Spleen (tissue), 11 donors: ENCODE data around the gene ARMC9. TPM values are rescaled to one million over a fixed set of nuclear protein-coding genes. Genes with fewer than 3 reads are reported as not detected.

Experiments used
- DNase-seq: peaks from one replicate; pipeline ENCODE4 v3.0.0-alpha.2; 2020
- H3K27ac ChIP-seq, 8 donors: fragments of 200-600 bp; sonication (generic) in 7 of 8; 1 replicate in 4 of 8; 2 replicates in 4 of 8; pipeline versions ENCODE4 v1.5.0 to v1.8.0; 2016 to 2021; ENCODE audit warnings: inconsistent platforms in 4 of 8, mild to moderate bottlenecking in 4 of 8, moderate library complexity in 1 of 8
- H3K27me3 ChIP-seq, 7 donors: fragments of 200-600 bp; sonication (generic) in 6 of 7; replicated peaks in 1 of 7; 1 replicate in 4 of 7; 2 replicates in 3 of 7; pipeline versions ENCODE4 v1.5.0 to v1.8.0; 2016 to 2021; ENCODE audit warnings: inconsistent platforms in 3 of 7, mild to moderate bottlenecking in 1 of 7
- H3K36me3 ChIP-seq, 6 donors: fragments of 200-600 bp; sonication (generic) in 5 of 6; 1 replicate in 4 of 6; 2 replicates in 2 of 6; pipeline versions ENCODE4 v1.5.0 to v1.8.0; 2016 to 2021; ENCODE audit warnings: inconsistent platforms in 2 of 6
- H3K4me1 ChIP-seq, 6 donors: fragments of 200-600 bp; sonication (generic) in 5 of 6; 1 replicate in 3 of 6; 2 replicates in 3 of 6; pipeline versions ENCODE4 v1.5.0 to v1.8.0; 2016 to 2021; ENCODE audit warnings: inconsistent platforms in 3 of 6
- H3K4me3 ChIP-seq, 8 donors: fragments of 200-600 bp; sonication (generic) in 7 of 8; 1 replicate in 4 of 8; 2 replicates in 4 of 8; pipeline versions ENCODE4 v1.5.0 to v1.8.0; 2016 to 2021; ENCODE audit warnings: inconsistent platforms in 4 of 8, mild to moderate bottlenecking in 4 of 8, moderate library complexity in 2 of 8
- H3K9me3 ChIP-seq, 8 donors: fragments of 200-600 bp; sonication (generic) in 7 of 8; 1 replicate in 4 of 8; 2 replicates in 4 of 8; pipeline versions ENCODE4 v1.5.0 to v1.8.0; 2016 to 2021; ENCODE audit warnings: inconsistent platforms in 4 of 8
- POLR2A ChIP-seq, 3 donors: fragments of 450-650 bp; IDR thresholded peaks; one replicate each; pipeline ENCODE4 v1.5.1; 2017; ENCODE audit warnings: antibody characterized with exemption in 3 of 3, mild to moderate bottlenecking in 1 of 3
- POLR2AphosphoS5 ChIP-seq, 3 donors: sonication (generic); formaldehyde crosslinking; IDR thresholded peaks; one replicate each; pipeline ENCODE4 v1.5.1; 2017; ENCODE audit warnings: antibody characterized with exemption in 3 of 3
- WGBS, 5 donors: extraction: QIAGEN DNeasy Blood & Tissue Kit in 3 of 5; methylation state at CpG; one replicate each; pipeline versions ENCODE4 v1.1.5 to v1.1.7; 2013 to 2018; 5-methylcytosine and 5-hydroxymethylcytosine counted together
- intact Hi-C: fragments of 100-400 bp; cut with DNase I; formaldehyde crosslinking; loops from one replicate; pipeline ENCODE4 v1.15.0; 2023; ENCODE audit warnings: low total_unique reads
- polyA plus RNA-seq, 3 donors: library from polyadenylated mRNA; stranded (reverse); fragments of 200-250 nt; gene quantifications; one replicate each; pipeline ENCODE4 v1.2.1, GENCODE V29; 2013
- total RNA-seq, 7 donors: library from RNA; depleted of rRNA in 3 of 7; stranded (reverse); fragments of >200 nt in 3 of 7; fragmentation: NEBNext Ultra II Directional in 4 of 7; extraction: Animal tissue kit (Norgen Biotek cat#: 25700) in 4 of 7; gene quantifications; one replicate each; pipeline versions ENCODE4 v1.1.0 to v1.2.1, GENCODE V29; 2016 to 2021
- TF ChIP-seq, protein P1 (sequence below), 11 experiments: fragments of 200-600 bp in 7 of 11; fragments of 450-650 bp in 4 of 11; sonication (generic) in 4 of 11; IDR thresholded peaks in 8 of 11; conservative IDR thresholded peaks in 3 of 11; 1 replicate in 7 of 11; 2 replicates in 4 of 11; pipeline versions ENCODE4 v1.4.0 to v1.8.0; 2016 to 2021; ENCODE audit warnings: antibody characterized with exemption in 11 of 11, inconsistent platforms in 4 of 11, mild to moderate bottlenecking in 1 of 11
- donor health status: healthy with polysubstance abuse.
- donor health status: DM: no; HTN: no; CAD: no; lungs with moderate emphysema.
- donor health status: DM: no; HTN: no; CAD: no.
- donor health status: Bipolar disorder and iron deficiency.
- donor health status: healthy.
- donor health status: DM: no; HTN: no; CAD: no.
- donor health status: DM: yes; HTN: yes; CAD: no.

ARMC9 gene
- total and polyA plus RNA-seq, 10 donors = 0.83 to 8.9 (median 4.7) TPM

DNA sequence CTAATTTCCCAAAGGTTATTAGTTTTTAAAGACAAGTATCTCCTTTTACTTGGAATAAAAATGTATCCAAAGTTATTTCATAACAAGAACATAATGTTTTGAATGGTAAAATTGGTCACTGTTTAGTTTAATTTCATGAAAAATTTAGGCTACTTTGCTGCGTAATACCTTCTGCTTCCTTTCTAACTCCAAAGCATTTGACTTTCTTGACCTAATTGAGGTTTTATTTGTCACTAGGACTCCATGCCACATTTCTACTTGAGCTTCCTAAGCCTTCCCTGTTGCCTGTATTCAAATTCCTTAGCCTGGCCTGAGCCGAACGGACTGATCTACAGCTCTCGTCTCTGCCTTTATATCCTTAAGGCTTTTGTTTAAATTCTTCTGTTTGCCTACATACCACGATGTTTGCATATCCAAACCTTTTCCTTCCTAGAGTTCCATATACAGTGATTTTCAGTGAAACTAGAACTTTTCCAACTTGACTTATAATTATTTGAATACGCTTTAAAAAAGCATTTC lies 25.1 kb downstream of the ARMC9 start:
- 71 to 80% (median 75%) methylated on average over 6 of the region's 6 CpGs for WGBS, 5 donors
- Histone ChIP-seq H3K27ac (no peak overlapping the region), H3K4me1 (peaks cover 0 to 14% (median 11%) of the 10 kb centered on the region in 6 donors), H3K4me3 (no peak overlapping the region), H3K36me3 (no peaks in the 10 kb centered on the region), H3K9me3 (no peaks in the 10 kb centered on the region), H3K27me3 (no peaks in the 10 kb centered on the region)
- intact Hi-C loops = no loop called here
- TF ChIP-seq POLR2A (IDR thresholded peaks at IDR 0.05) (no peak), POLR2AphosphoS5 (IDR thresholded peaks at IDR 0.05) (no peak)
- TF ChIP-seq, protein P1, sequence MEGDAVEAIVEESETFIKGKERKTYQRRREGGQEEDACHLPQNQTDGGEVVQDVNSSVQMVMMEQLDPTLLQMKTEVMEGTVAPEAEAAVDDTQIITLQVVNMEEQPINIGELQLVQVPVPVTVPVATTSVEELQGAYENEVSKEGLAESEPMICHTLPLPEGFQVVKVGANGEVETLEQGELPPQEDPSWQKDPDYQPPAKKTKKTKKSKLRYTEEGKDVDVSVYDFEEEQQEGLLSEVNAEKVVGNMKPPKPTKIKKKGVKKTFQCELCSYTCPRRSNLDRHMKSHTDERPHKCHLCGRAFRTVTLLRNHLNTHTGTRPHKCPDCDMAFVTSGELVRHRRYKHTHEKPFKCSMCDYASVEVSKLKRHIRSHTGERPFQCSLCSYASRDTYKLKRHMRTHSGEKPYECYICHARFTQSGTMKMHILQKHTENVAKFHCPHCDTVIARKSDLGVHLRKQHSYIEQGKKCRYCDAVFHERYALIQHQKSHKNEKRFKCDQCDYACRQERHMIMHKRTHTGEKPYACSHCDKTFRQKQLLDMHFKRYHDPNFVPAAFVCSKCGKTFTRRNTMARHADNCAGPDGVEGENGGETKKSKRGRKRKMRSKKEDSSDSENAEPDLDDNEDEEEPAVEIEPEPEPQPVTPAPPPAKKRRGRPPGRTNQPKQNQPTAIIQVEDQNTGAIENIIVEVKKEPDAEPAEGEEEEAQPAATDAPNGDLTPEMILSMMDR (IDR thresholded peaks at IDR 0.05 in 8 of 11, conservative IDR thresholded peaks at IDR 0.05 in 3 of 11) = no peak
- DNase-seq = no peak

GRCh38 chr2:231227310-231228162 lies 29.1 kb downstream of the ARMC9 start:
- intact Hi-C loops = loop anchor here (5.0 kb wide), 1 partner anchor 185 kb away; no protein-coding TSS in a partner anchor
- Histone ChIP-seq H3K36me3 (no peaks in the 10 kb centered on the region), H3K4me3 (no peak overlapping the region), H3K4me1 (peaks cover 5 to 28% (median 20%) of the 10 kb centered on the region in 6 donors), H3K27me3 (no peaks in the 10 kb centered on the region), H3K27ac (peak overlapping the region in 5 of 8 donors; percentile 9 to 55 (median 43)), H3K9me3 (no peaks in the 10 kb centered on the region)
- 53 to 76% (median 71%) methylated on average over 7 to 12 of the region's 12 CpGs for WGBS, 5 donors
- TF ChIP-seq POLR2A (IDR thresholded peaks at IDR 0.05) (no peak), POLR2AphosphoS5 (IDR thresholded peaks at IDR 0.05) (peak in 1 of 3 donors; percentile 15)
- TF ChIP-seq, protein P1 (IDR thresholded peaks at IDR 0.05 in 8 of 11, conservative IDR thresholded peaks at IDR 0.05 in 3 of 11) = peak; percentile 52 to 89 (median 78)
- no peak for DNase-seq

- TF ChIP-seq POLR2A (IDR thresholded peaks at IDR 0.05) (no peak), POLR2AphosphoS5 (IDR thresholded peaks at IDR 0.05) (peak in 1 of 3 donors; percentile 51)
- Histone ChIP-seq H3K4me1 (peaks cover 5 to 28% (median 20%) of the 10 kb centered on the region in 6 donors), H3K27me3 (no peaks in the 10 kb centered on the region), H3K36me3 (no peaks in the 10 kb centered on the region), H3K4me3 (no peak overlapping the region), H3K27ac (peak overlapping the region in 3 of 8 donors; percentile 41 to 55 (median 55)), H3K9me3 (no peaks in the 10 kb centered on the region)
- no peak for DNase-seq
- WGBS, 5 donors = 47 to 69% (median 50%) methylated on average over 2 to 9 of the region's 9 CpGs
- intact Hi-C loops = loop anchor here (5.0 kb wide), 1 partner anchor 184 kb away; no protein-coding TSS in a partner anchor
These were observed 29.8 kb downstream of the ARMC9 start for GRCh38 chr2:231228223-231228622.

DNA sequence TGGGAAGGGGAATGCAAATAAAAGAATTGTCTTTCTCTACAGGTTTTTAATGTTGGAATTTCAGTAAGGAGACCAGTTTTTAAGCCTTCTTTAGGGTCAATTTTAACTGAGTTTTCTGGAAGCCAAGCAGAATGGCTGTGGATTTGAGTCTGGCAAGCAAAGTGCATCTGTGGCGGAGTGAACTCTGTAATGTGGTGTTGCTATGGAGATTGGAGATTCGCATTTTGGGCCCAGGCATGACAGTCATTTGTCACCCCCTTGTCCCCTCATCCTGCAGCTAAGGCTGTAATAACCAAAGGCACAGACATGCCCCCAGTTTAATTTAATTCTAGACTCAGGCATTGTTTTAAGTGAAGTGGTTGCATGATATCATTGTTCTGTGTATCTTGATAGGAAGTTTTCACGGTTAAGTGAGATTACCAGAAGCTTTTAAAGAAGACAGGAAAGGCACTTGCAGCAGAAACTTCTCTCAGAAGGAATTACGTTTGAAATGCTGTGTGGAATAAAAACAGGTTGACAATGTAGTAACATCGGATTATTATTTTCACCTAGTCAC lies 30.6 kb downstream of the ARMC9 start:
- no peak for DNase-seq
- Histone ChIP-seq H3K4me3 (no peak overlapping the region), H3K4me1 (peaks cover 5 to 28% (median 20%) of the 10 kb centered on the region in 6 donors), H3K27ac (no peak overlapping the region), H3K36me3 (no peaks in the 10 kb centered on the region), H3K9me3 (no peaks in the 10 kb centered on the region), H3K27me3 (no peaks in the 10 kb centered on the region)
- TF ChIP-seq, protein P1 (IDR thresholded peaks at IDR 0.05 in 8 of 11, conservative IDR thresholded peaks at IDR 0.05 in 3 of 11) = no peak
- no peak for TF ChIP-seq POLR2A (IDR thresholded peaks at IDR 0.05)
- TF ChIP-seq POLR2AphosphoS5 (IDR thresholded peaks at IDR 0.05) = no peak
- 51 to 63% (median 59%) methylated on average over 5 of the region's 5 CpGs for WGBS, 5 donors
- intact Hi-C loops = loop anchor here (5.0 kb wide), 1 partner anchor 183 kb away; no protein-coding TSS in a partner anchor
